Measurements from ENCODE around the gene PLA2G2C.

Gene PLA2G2C

GRCh38 chr1:20168564-20169491, 17.5 kb downstream of the PLA2G2C start:
- ChIA-PET POLR2A (no interaction called here), CTCF (interaction anchor here (0.6 to 1.7 kb wide), 6 partner anchors 10 to 528 kb away, joined by 3 to 7 read pairs (median 3); no protein-coding TSS in a partner anchor)
- no peak overlapping the region for H3K4me3 ChIP-seq (ENCODE audit: low read depth, low read length)
- no peaks in the 10 kb centered on the region for H3K4me1 ChIP-seq (ENCODE audit: control insufficient read depth, insufficient read depth, low read length)
- no peak for TF ChIP-seq ZNF114 (tag by site-specific recombination; IDR thresholded peaks at IDR 0.05)
- TF ChIP-seq ZBTB17 (tag by site-specific recombination; IDR thresholded peaks at IDR 0.05), result no peak
- TF ChIP-seq, protein P1, sequence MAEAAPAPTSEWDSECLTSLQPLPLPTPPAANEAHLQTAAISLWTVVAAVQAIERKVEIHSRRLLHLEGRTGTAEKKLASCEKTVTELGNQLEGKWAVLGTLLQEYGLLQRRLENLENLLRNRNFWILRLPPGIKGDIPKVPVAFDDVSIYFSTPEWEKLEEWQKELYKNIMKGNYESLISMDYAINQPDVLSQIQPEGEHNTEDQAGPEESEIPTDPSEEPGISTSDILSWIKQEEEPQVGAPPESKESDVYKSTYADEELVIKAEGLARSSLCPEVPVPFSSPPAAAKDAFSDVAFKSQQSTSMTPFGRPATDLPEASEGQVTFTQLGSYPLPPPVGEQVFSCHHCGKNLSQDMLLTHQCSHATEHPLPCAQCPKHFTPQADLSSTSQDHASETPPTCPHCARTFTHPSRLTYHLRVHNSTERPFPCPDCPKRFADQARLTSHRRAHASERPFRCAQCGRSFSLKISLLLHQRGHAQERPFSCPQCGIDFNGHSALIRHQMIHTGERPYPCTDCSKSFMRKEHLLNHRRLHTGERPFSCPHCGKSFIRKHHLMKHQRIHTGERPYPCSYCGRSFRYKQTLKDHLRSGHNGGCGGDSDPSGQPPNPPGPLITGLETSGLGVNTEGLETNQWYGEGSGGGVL (tag by site-specific recombination; IDR thresholded peaks at IDR 0.05), result no peak
- TF ChIP-seq, protein P2, sequence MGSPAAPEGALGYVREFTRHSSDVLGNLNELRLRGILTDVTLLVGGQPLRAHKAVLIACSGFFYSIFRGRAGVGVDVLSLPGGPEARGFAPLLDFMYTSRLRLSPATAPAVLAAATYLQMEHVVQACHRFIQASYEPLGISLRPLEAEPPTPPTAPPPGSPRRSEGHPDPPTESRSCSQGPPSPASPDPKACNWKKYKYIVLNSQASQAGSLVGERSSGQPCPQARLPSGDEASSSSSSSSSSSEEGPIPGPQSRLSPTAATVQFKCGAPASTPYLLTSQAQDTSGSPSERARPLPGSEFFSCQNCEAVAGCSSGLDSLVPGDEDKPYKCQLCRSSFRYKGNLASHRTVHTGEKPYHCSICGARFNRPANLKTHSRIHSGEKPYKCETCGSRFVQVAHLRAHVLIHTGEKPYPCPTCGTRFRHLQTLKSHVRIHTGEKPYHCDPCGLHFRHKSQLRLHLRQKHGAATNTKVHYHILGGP (tag by site-specific recombination; IDR thresholded peaks at IDR 0.05), result no peak
- no peak for TF ChIP-seq ZNF624 (tag by site-specific recombination; IDR thresholded peaks at IDR 0.05)
- TF ChIP-seq ZNF248 (tag by site-specific recombination; IDR thresholded peaks at IDR 0.05), result no peak
- TF ChIP-seq EGR2 (tag by site-specific recombination; IDR thresholded peaks at IDR 0.05; ENCODE audit: low read depth), result peak; percentile 90
- TF ChIP-seq ZNF639 (tag by site-specific recombination; IDR thresholded peaks at IDR 0.05), result no peak
- TF ChIP-seq ZNF24 (tag by site-specific recombination; IDR thresholded peaks at IDR 0.05), result no peak
- TF ChIP-seq ZNF394 (tag by site-specific recombination; IDR thresholded peaks at IDR 0.05; ENCODE audit: borderline replicate concordance), result no peak
- no peak for TF ChIP-seq ZNF596 (tag by site-specific recombination; IDR thresholded peaks at IDR 0.05)
- peak; percentile 92 for TF ChIP-seq ZFHX2 (tag by site-specific recombination; conservative IDR thresholded peaks at IDR 0.05)
- no peak for TF ChIP-seq MEIS1 (CRISPR knock-in tag; IDR thresholded peaks at IDR 0.05; ENCODE audit: borderline replicate concordance)
- TF ChIP-seq ZNF121 (tag by site-specific recombination; IDR thresholded peaks at IDR 0.05), result peak; percentile 90
- H3K36me3 ChIP-seq (ENCODE audit: control insufficient read depth in 2 of 2, insufficient read depth in 1 of 2, low read length in 2 of 2), result no peaks in the 10 kb centered on the region
- H3K27ac ChIP-seq (ENCODE audit: extremely low read depth, low read depth, low read length), result no peak overlapping the region
- no peaks in the 10 kb centered on the region for H3K9me3 ChIP-seq (ENCODE audit: control insufficient read depth, insufficient read depth, low read depth, low read length)

- no peak overlapping the region for H3K4me3 ChIP-seq (ENCODE audit: low read depth, low read length)
- no peaks in the 10 kb centered on the region for H3K9me3 ChIP-seq (ENCODE audit: control insufficient read depth, insufficient read depth, low read depth, low read length)
- POLR2A ChIA-PET, result no interaction called here
- CTCF ChIA-PET, result interaction anchor here (0.6 to 1.7 kb wide), 6 partner anchors 14 to 386 kb away, joined by 3 to 7 read pairs (median 3); no protein-coding TSS in a partner anchor
- no peak for TF ChIP-seq ZFP3 (tag by site-specific recombination; IDR thresholded peaks at IDR 0.05; ENCODE audit: low read depth)
- TF ChIP-seq ZNF701 (tag by site-specific recombination; IDR thresholded peaks at IDR 0.05), result no peak
- no peak for TF ChIP-seq ZNF214 (tag by site-specific recombination; IDR thresholded peaks at IDR 0.05; ENCODE audit: borderline replicate concordance)
- H3K4me1 ChIP-seq (ENCODE audit: control insufficient read depth, insufficient read depth, low read length), result no peaks in the 10 kb centered on the region
- no peak overlapping the region for H3K27ac ChIP-seq (ENCODE audit: extremely low read depth, low read depth, low read length)
- H3K36me3 ChIP-seq (ENCODE audit: control insufficient read depth in 2 of 2, insufficient read depth in 1 of 2, low read length in 2 of 2), result no peaks in the 10 kb centered on the region
Measured at GRCh38 chr1:20167126-20167525, 19.2 kb downstream of the PLA2G2C start.

All from HEK293 (cell line).